MCF 10A (cell line): ENCODE measurements around the gene GRIA1. TPM values are rescaled to one million over a fixed set of nuclear protein-coding genes. Genes with fewer than 3 reads are reported as not detected.

ENCODE experiments used
- BruUV-seq: library from RNA; stranded (reverse); fragments of 400-500 nt; replicated peaks from 2 replicates; lab custom pipeline; 2021; lab: Mats Ljungman, UMichigan
- CTCF ChIA-PET: fragments of 300-600 bp; sonication (Branson Sonifier 250); formaldehyde crosslinking; extraction: SDS; loops from one replicate; lab custom pipeline; 2021; ENCODE audit warnings: antibody characterized with exemption, inconsistent platforms; lab: Yijun Ruan, JAX
- POLR2A ChIA-PET: fragments of 300-600, 350-650 bp; sonication (Branson Sonifier 250); formaldehyde crosslinking; extraction: SDS; loops from one replicate; lab custom pipeline; 2020; ENCODE audit warnings: antibody characterized with exemption, inconsistent platforms; lab: Yijun Ruan, JAX
- DNase-seq: peaks from one replicate; pipeline ENCODE4 v3.0.0-alpha.2; 2018; ENCODE audit not compliant: unreplicated experiment
- H3K27ac Mint-ChIP-seq: one replicate; pipeline ENCODE4 v1.8.0; 2022; ENCODE audit warnings: mild to moderate bottlenecking, low read depth, mixed read lengths; ENCODE audit not compliant: unreplicated experiment
- H3K27me3 Mint-ChIP-seq: one replicate; pipeline ENCODE4 v1.8.0; 2022; ENCODE audit warnings: mixed read lengths; ENCODE audit not compliant: insufficient read depth, unreplicated experiment
- H3K36me3 Mint-ChIP-seq: one replicate; pipeline ENCODE4 v1.8.0; 2022; ENCODE audit warnings: mild to moderate bottlenecking, moderate library complexity, mixed read lengths; ENCODE audit not compliant: insufficient read depth, unreplicated experiment
- H3K4me1 Mint-ChIP-seq: one replicate; pipeline ENCODE4 v1.8.0; 2022; ENCODE audit warnings: mixed read lengths; ENCODE audit not compliant: insufficient read depth, unreplicated experiment
- H3K4me3 Mint-ChIP-seq: one replicate; pipeline ENCODE4 v1.8.0; 2022; ENCODE audit warnings: mild to moderate bottlenecking, moderate library complexity, mixed read lengths; ENCODE audit not compliant: unreplicated experiment
- H3K9me3 Mint-ChIP-seq: one replicate; pipeline ENCODE4 v1.8.0; 2022; ENCODE audit warnings: mixed read lengths; ENCODE audit not compliant: unreplicated experiment
- CTCF ChIP-seq: fragments of 200-600 bp; IDR thresholded peaks from one replicate; pipeline ENCODE4 v1.8.0; 2022; ENCODE audit warnings: antibody characterized with exemption, mild to moderate bottlenecking; ENCODE audit not compliant: unreplicated experiment
- intact Hi-C: fragments of 100-400 bp; cut with micrococcal nuclease; formaldehyde crosslinking; loops from 2 replicates; pipeline ENCODE4 v1.14.1; 2022
- total RNA-seq: library from RNA; stranded (reverse); gene quantifications from 2 replicates; pipeline ENCODE4 v1.2.3, GENCODE V29; 2022

Gene GRIA1
- total RNA-seq, 1 experiment from 2014 or later = not detected

- Mint-ChIP-seq H3K36me3 (no peaks in the 10 kb centered on the region), H3K4me3 (no peak overlapping the region), H3K4me1 (no peaks in the 10 kb centered on the region), H3K27ac (no peak overlapping the region), H3K9me3 (no peaks in the 10 kb centered on the region), H3K27me3 (no peaks in the 10 kb centered on the region)
- no peak for TF ChIP-seq CTCF
- no peak for DNase-seq
- intact Hi-C loops = loop anchor here (5.0 kb wide), 2 partner anchors 54 to 194 kb away; no protein-coding TSS in a partner anchor
- CTCF ChIA-PET = interaction anchor here (0.6 to 18.8 kb wide), 6 partner anchors 10 to 471 kb away, joined by 3 to 440 read pairs (median 25); no protein-coding TSS in a partner anchor
- BruUV-seq = no TSS peak
- POLR2A ChIA-PET = interaction anchor here (2.5 kb wide), 1 partner anchor 466 kb away, joined by 15 read pairs; no protein-coding TSS in a partner anchor
These were observed 8.0 kb downstream of the GRIA1 start for GRCh38 chr5:153498516-153498915.

DNA sequence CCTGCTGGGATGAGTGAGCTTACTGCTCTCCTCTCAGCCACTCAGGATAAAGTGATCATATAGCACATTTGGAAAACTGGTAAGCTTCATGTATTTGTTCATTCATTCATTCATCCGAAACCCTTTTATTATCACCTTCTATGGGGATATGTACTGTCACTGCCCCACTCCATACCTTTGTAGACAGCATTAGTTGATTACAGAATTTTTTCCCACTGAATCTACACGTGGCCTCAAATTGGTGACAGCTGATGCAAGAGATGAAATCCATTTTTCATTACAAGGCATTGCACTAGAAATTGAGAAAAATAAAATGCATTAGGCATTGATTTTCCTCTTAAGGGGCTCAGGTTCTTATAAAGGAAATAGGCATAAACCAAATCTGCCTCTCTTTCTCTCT is 9.7 kb downstream of the GRIA1 start:
- Mint-ChIP-seq H3K27ac (no peak overlapping the region), H3K27me3 (no peaks in the 10 kb centered on the region), H3K4me1 (no peaks in the 10 kb centered on the region), H3K9me3 (no peaks in the 10 kb centered on the region), H3K36me3 (no peaks in the 10 kb centered on the region), H3K4me3 (no peak overlapping the region)
- no peak for DNase-seq
- ChIA-PET CTCF (interaction anchor here (0.6 to 18.8 kb wide), 14 partner anchors 20 to 967 kb away, joined by 3 to 440 read pairs (median 4); no protein-coding TSS in a partner anchor), POLR2A (interaction anchor here (0.7 kb wide), 1 partner anchor 54 kb away, joined by 3 read pairs; no protein-coding TSS in a partner anchor)
- intact Hi-C loops = no loop called here
- no peak for TF ChIP-seq CTCF
- BruUV-seq = no TSS peak

DNA sequence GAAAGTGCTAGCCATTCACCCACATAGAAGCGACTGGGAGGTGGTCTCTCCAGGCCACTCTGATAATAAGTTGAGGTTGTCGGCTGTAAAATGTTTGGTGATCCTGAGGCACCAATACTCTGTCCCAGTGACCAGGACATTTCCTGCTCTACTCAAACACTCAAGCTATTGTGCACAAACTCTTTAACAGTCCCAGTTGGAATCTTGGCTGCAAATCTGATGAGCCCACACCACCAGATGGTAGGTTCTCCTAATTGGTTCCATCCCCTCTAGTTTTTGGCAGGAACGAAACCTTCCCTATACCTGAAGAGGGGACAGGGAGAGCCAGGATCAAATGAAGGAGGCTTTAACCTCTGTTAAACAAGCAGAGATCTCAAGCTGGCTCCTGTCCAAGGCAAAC is 14.3 kb downstream of the GRIA1 start:
- Mint-ChIP-seq H3K9me3 (peaks cover 8% of the 10 kb centered on the region), H3K27me3 (no peaks in the 10 kb centered on the region), H3K4me1 (peaks cover 7% of the 10 kb centered on the region), H3K27ac (no peak overlapping the region), H3K4me3 (no peak overlapping the region), H3K36me3 (no peaks in the 10 kb centered on the region)
- peak; percentile 21 for DNase-seq
- ChIA-PET POLR2A (interaction anchor here (0.7 kb wide), 1 partner anchor 519 kb away, joined by 3 read pairs; no protein-coding TSS in a partner anchor), CTCF (interaction anchor here (1.4 to 18.8 kb wide), 4 partner anchors 9 to 464 kb away, joined by 3 to 440 read pairs (median 20); no protein-coding TSS in a partner anchor)
- no TSS peak for BruUV-seq
- TF ChIP-seq CTCF = no peak
- intact Hi-C loops = no loop called here

GRCh38 chr5:153508700-153509099 is 18.2 kb downstream of the GRIA1 start:
- H3K4me1 Mint-ChIP-seq = peaks cover 7% of the 10 kb centered on the region
- peaks cover 19% of the 10 kb centered on the region for H3K9me3 Mint-ChIP-seq
- no peak for DNase-seq
- CTCF ChIA-PET = interaction anchor here (0.6 to 18.8 kb wide), 5 partner anchors 10 to 1906 kb away, joined by 3 to 440 read pairs (median 4); no protein-coding TSS in a partner anchor
- no peak overlapping the region for H3K4me3 Mint-ChIP-seq
- no peaks in the 10 kb centered on the region for H3K36me3 Mint-ChIP-seq
- no peak for TF ChIP-seq CTCF
- POLR2A ChIA-PET = interaction anchor here (0.6 to 1.3 kb wide), 3 partner anchors 12 to 41 kb away, joined by 3 to 5 read pairs (median 3); no protein-coding TSS in a partner anchor
- H3K27me3 Mint-ChIP-seq = no peaks in the 10 kb centered on the region
- no TSS peak for BruUV-seq
- H3K27ac Mint-ChIP-seq = no peak overlapping the region
- intact Hi-C loops = no loop called here
